Lower leg skin (tissue), 3 donors: Measurements from ENCODE around the gene FAS.

ENCODE experiments used
- CTCF ChIP-seq, 3 donors: fragments of 450-650 bp; IDR thresholded peaks; one replicate each; pipeline ENCODE4 v1.5.1; 2016; ENCODE audit warnings: antibody characterized with exemption in 3 of 3, mild to moderate bottlenecking in 3 of 3, moderate library complexity in 2 of 3
- POLR2A ChIP-seq, 2 donors: fragments of 450-650 bp; IDR thresholded peaks; one replicate each; pipeline ENCODE4 v1.6.1; 2016 to 2017; ENCODE audit warnings: antibody characterized with exemption in 2 of 2, mild to moderate bottlenecking in 1 of 2, moderate library complexity in 1 of 2

GRCh38 chr10:88961266-88961665, 29.3 kb upstream of the FAS start:
- TF ChIP-seq CTCF (IDR thresholded peaks at IDR 0.05) (no peak), POLR2A (IDR thresholded peaks at IDR 0.05) (no peak)
